Upper lobe of left lung (tissue), 4 donors: ENCODE data around the gene CTBP2.

Experiments
- CTCF ChIP-seq, 6 experiments: fragments of 450-650 bp in 4 of 6; fragments of 200-600 bp in 2 of 6; sonication (generic) in 2 of 6; IDR thresholded peaks; one replicate each; pipeline ENCODE4 v1.5.1; 2016 to 2019; ENCODE audit warnings: antibody characterized with exemption in 6 of 6
- POLR2A ChIP-seq, 4 donors: fragments of 450-650 bp; IDR thresholded peaks; one replicate each; pipeline ENCODE4 v1.5.1; 2016 to 2017; ENCODE audit warnings: antibody characterized with exemption in 4 of 4, mild to moderate bottlenecking in 2 of 4
- POLR2AphosphoS5 ChIP-seq, 2 donors: sonication (generic); formaldehyde crosslinking; IDR thresholded peaks; one replicate each; pipeline ENCODE4 v1.5.1; 2017; ENCODE audit warnings: antibody characterized with exemption in 2 of 2

GRCh38 chr10:125154529-125154928 is 5.8 kb downstream of the CTBP2 start:
- TF ChIP-seq POLR2A (IDR thresholded peaks at IDR 0.05) (no peak), CTCF (IDR thresholded peaks at IDR 0.05) (no peak), POLR2AphosphoS5 (IDR thresholded peaks at IDR 0.05) (no peak)
